ENCODE results near the gene SMOC2.

SMOC2 gene

GRCh38 chr6:168414336-168415097, 26.5 kb upstream of the SMOC2 start:
- Histone ChIP-seq H3K36me3 (ENCODE audit: control insufficient read depth in 5 of 5, insufficient read depth in 5 of 5, low read length in 5 of 5) (no peaks in the 10 kb centered on the region), H3K9ac (ENCODE audit: low read length in 5 of 5) (no peak overlapping the region), H3K27ac (ENCODE audit: low read depth, low read length) (no peak overlapping the region), H3K9me3 (ENCODE audit: control insufficient read depth in 5 of 5, low read length in 5 of 5) (no peaks in the 10 kb centered on the region), H3K4me3 (ENCODE audit: low read depth in 1 of 5, low read length in 5 of 5) (no peak overlapping the region), H3K27me3 (ENCODE audit: control insufficient read depth in 5 of 5, insufficient read depth in 4 of 5, low read length in 5 of 5) (peaks cover 0 to 5% (median 4%) of the 10 kb centered on the region in 5 donors), H3K4me1 (ENCODE audit: control insufficient read depth in 5 of 5, insufficient read depth in 5 of 5, low read length in 5 of 5) (peaks cover 4 to 39% (median 24%) of the 10 kb centered on the region in 5 donors)

DNA sequence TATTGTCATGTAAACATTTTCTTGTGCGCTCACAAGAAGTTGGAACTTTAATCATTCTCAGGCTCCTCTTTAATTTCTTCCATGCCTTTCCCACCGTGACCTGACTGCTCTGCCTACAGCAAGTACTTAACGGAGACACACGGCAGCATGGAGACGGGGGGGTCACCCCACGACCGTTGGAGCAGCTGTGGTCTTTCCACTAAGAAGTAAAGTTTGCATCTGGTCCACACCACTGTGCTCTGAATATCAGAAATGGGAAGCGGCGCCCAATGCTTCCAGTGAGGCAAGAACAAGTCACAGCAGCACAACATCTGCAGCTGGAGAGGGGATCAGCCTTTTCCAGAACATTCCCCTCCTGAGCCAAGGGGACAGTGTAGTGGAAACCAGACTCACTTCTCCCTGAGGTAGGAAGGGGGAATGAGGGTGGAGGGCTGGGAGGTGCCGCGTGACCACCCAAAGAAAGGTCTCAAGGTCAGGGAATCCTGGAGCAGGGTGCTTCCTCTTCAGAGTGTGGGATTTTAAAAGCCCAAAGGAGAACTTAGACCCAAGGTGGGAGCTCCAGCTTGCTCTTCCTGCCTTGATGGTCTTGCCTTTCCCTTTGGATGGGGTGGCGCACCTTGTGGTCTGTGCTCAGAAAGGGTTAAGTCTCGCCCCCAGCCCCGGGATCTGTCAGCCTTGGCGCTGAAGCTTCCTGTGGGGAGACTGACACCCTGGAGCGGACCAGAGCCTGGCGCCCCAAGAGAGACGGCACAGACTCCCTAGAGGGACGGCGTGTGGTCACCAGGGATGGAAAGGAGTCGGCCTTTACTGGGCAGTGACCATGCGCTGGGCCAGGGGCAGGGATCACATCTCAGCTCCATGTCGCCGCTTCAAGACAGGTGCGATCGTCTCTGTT, 25.6 kb upstream of the SMOC2 start:
- no peaks in the 10 kb centered on the region for H3K36me3 ChIP-seq (ENCODE audit: control insufficient read depth in 5 of 5, insufficient read depth in 5 of 5, low read length in 5 of 5)
- H3K27ac ChIP-seq (ENCODE audit: low read depth, low read length), result no peak overlapping the region
- peaks cover 0 to 5% (median 4%) of the 10 kb centered on the region in 5 donors for H3K27me3 ChIP-seq (ENCODE audit: control insufficient read depth in 5 of 5, insufficient read depth in 4 of 5, low read length in 5 of 5)
- no peak overlapping the region for H3K4me3 ChIP-seq (ENCODE audit: low read depth in 1 of 5, low read length in 5 of 5)
- peaks cover 4 to 41% (median 24%) of the 10 kb centered on the region in 5 donors for H3K4me1 ChIP-seq (ENCODE audit: control insufficient read depth in 5 of 5, insufficient read depth in 5 of 5, low read length in 5 of 5)
- no peaks in the 10 kb centered on the region for H3K9me3 ChIP-seq (ENCODE audit: control insufficient read depth in 5 of 5, low read length in 5 of 5)
- no peak overlapping the region for H3K9ac ChIP-seq (ENCODE audit: low read length in 5 of 5)

DNA sequence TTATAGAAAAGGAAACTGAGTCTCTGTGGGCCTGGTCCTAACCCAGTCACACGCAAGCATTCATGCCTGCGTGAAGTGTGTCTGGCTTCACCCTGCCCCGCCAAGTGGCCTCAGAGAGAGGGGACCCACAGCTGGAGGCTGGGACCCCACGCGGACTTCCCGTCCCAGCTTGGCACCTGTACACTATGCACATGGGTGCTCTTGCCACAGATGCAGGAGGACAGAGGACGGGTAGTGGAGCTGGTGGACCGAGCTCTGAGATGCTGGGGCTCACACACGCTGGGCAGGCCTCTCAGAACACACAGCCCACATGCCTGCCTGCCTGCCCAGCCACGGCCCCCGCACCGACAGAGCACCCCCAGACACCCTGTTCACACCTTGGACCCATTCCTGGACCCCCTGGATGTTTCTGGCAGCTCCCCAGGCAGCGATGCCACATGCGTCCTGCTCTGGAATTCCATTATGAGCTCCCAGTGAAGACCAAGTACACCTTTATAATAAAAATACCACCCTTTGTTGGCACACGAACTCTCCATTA, 24.9 kb upstream of the SMOC2 start:
- Histone ChIP-seq H3K9ac (ENCODE audit: low read length in 5 of 5) (no peak overlapping the region), H3K4me1 (ENCODE audit: control insufficient read depth in 5 of 5, insufficient read depth in 5 of 5, low read length in 5 of 5) (peaks cover 4 to 41% (median 24%) of the 10 kb centered on the region in 5 donors), H3K4me3 (ENCODE audit: low read depth in 1 of 5, low read length in 5 of 5) (no peak overlapping the region), H3K27ac (ENCODE audit: low read depth, low read length) (no peak overlapping the region), H3K9me3 (ENCODE audit: control insufficient read depth in 5 of 5, low read length in 5 of 5) (no peaks in the 10 kb centered on the region), H3K36me3 (ENCODE audit: control insufficient read depth in 5 of 5, insufficient read depth in 5 of 5, low read length in 5 of 5) (no peaks in the 10 kb centered on the region), H3K27me3 (ENCODE audit: control insufficient read depth in 5 of 5, insufficient read depth in 4 of 5, low read length in 5 of 5) (peaks cover 0 to 5% (median 4%) of the 10 kb centered on the region in 5 donors)

DNA sequence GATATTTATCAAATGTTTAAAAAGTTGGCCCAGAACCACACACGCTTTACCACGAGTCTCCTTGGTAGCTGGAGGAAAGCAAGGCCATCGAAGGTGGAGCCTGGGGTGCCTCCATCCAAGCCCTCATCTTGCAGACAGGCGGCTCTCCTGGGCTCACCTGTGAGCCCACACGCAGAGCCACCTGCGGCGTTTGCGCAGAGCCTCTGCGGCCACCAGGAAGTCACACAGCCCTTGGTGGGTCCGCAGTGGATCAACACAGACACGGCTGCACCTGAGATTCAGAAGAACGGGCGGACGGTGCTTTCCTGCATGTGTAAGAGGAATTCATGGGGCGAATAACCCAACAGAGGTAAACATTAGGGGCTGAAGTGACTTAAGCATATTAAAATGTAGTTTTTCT, 24.5 kb upstream of the SMOC2 start:
- Histone ChIP-seq H3K9me3 (ENCODE audit: control insufficient read depth in 5 of 5, low read length in 5 of 5) (no peaks in the 10 kb centered on the region), H3K4me3 (ENCODE audit: low read depth in 1 of 5, low read length in 5 of 5) (no peak overlapping the region), H3K36me3 (ENCODE audit: control insufficient read depth in 5 of 5, insufficient read depth in 5 of 5, low read length in 5 of 5) (no peaks in the 10 kb centered on the region), H3K9ac (ENCODE audit: low read length in 5 of 5) (no peak overlapping the region), H3K27me3 (ENCODE audit: control insufficient read depth in 5 of 5, insufficient read depth in 4 of 5, low read length in 5 of 5) (peaks cover 0 to 5% (median 4%) of the 10 kb centered on the region in 5 donors), H3K4me1 (ENCODE audit: control insufficient read depth in 5 of 5, insufficient read depth in 5 of 5, low read length in 5 of 5) (peaks cover 4 to 41% (median 24%) of the 10 kb centered on the region in 5 donors), H3K27ac (ENCODE audit: low read depth, low read length) (no peak overlapping the region)

GRCh38 chr6:168417191-168417590, 23.8 kb upstream of the SMOC2 start:
- Histone ChIP-seq H3K4me3 (ENCODE audit: low read depth in 1 of 5, low read length in 5 of 5) (peak overlapping the region in 2 of 5 donors; percentile 9 to 39), H3K4me1 (ENCODE audit: control insufficient read depth in 5 of 5, insufficient read depth in 5 of 5, low read length in 5 of 5) (peaks cover 4 to 41% (median 24%) of the 10 kb centered on the region in 5 donors), H3K9ac (ENCODE audit: low read length in 5 of 5) (no peak overlapping the region), H3K36me3 (ENCODE audit: control insufficient read depth in 5 of 5, insufficient read depth in 5 of 5, low read length in 5 of 5) (no peaks in the 10 kb centered on the region), H3K27me3 (ENCODE audit: control insufficient read depth in 5 of 5, insufficient read depth in 4 of 5, low read length in 5 of 5) (peaks cover 0 to 5% (median 4%) of the 10 kb centered on the region in 5 donors), H3K9me3 (ENCODE audit: control insufficient read depth in 5 of 5, low read length in 5 of 5) (no peaks in the 10 kb centered on the region), H3K27ac (ENCODE audit: low read depth, low read length) (peak overlapping the region; percentile 37)

DNA sequence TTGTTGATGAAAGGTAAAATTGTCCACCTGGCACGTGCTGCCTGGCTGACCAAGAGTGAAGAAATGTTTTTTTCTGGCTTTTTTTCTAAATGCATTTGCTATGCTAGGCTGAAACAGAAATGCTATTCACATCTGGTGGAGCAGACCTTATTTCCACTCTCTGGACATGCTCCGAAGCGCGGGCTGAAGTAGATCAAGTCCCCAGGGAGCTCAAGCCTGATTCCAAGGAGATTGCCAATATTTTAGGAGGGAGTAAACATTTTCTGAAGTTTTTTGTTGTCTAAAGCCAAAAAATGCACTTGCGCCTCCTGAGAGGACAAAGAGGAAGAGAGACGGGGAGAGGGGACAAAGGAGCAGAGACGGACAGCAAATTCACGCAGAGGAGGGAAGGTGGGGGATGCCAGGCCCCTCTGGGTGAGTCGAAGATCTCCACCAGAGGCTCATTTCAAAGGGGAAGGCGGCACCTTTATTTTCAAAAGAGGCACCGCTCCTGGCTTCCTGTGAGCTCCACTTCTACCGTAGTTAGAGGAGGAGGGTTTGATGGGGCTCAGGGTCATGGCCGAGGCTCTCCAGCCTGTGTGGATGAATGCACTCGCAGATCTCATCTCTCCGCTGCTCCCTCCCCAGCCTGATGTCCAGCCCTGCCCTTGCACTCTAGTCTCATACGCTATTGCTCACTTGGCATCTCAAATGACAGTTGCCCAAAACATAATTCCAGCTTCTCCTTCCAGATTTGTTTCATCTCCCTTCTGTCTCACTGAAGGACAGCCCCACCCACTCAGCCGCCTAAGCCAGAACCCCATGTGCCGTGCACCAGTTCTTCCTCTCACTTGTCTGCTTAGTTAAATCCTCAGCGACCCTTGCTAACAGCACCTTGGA, 23.1 kb upstream of the SMOC2 start:
- Histone ChIP-seq H3K27ac (ENCODE audit: low read depth, low read length) (peak overlapping the region; percentile 41), H3K9ac (ENCODE audit: low read length in 5 of 5) (peak overlapping the region in 1 of 5 donors; percentile 1), H3K4me1 (ENCODE audit: control insufficient read depth in 5 of 5, insufficient read depth in 5 of 5, low read length in 5 of 5) (peaks cover 4 to 41% (median 24%) of the 10 kb centered on the region in 5 donors), H3K9me3 (ENCODE audit: control insufficient read depth in 5 of 5, low read length in 5 of 5) (no peaks in the 10 kb centered on the region), H3K27me3 (ENCODE audit: control insufficient read depth in 5 of 5, insufficient read depth in 4 of 5, low read length in 5 of 5) (peaks cover 0 to 5% (median 4%) of the 10 kb centered on the region in 5 donors), H3K4me3 (ENCODE audit: low read depth in 1 of 5, low read length in 5 of 5) (peak overlapping the region; percentile 7 to 64 (median 36)), H3K36me3 (ENCODE audit: control insufficient read depth in 5 of 5, insufficient read depth in 5 of 5, low read length in 5 of 5) (no peaks in the 10 kb centered on the region)

DNA sequence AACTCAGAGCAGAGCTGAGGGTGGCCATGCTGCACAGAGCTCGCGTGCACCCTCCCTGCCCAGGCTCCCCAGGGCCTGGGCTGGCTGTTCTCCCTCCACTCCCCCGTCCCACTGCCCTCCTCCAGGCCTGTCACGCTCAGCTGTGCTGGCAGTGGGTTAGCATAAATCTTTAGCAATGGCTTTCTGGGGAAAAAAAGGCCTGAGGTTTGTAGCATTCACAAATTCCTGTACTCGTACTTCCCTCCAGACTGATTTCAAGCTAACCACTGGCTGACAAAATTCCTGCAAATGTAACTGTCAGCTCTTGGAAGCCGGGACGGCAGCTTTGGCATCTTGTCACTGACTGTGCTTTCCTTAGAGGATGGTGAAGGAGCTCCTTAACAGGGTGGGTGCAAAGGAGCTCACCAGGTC, 22.3 kb upstream of the SMOC2 start:
- Histone ChIP-seq H3K27ac (ENCODE audit: low read depth, low read length) (peak overlapping the region; percentile 41), H3K4me3 (ENCODE audit: low read depth in 1 of 5, low read length in 5 of 5) (peak overlapping the region in 2 of 5 donors; percentile 36 to 64), H3K27me3 (ENCODE audit: control insufficient read depth in 5 of 5, insufficient read depth in 4 of 5, low read length in 5 of 5) (peaks cover 0 to 5% (median 4%) of the 10 kb centered on the region in 5 donors), H3K9ac (ENCODE audit: low read length in 5 of 5) (peak overlapping the region in 1 of 5 donors; percentile 26), H3K9me3 (ENCODE audit: control insufficient read depth in 5 of 5, low read length in 5 of 5) (no peaks in the 10 kb centered on the region), H3K36me3 (ENCODE audit: control insufficient read depth in 5 of 5, insufficient read depth in 5 of 5, low read length in 5 of 5) (no peaks in the 10 kb centered on the region), H3K4me1 (ENCODE audit: control insufficient read depth in 5 of 5, insufficient read depth in 5 of 5, low read length in 5 of 5) (peaks cover 4 to 41% (median 24%) of the 10 kb centered on the region in 5 donors)

GRCh38 chr6:168419569-168419968, 21.4 kb upstream of the SMOC2 start:
- Histone ChIP-seq H3K9me3 (ENCODE audit: control insufficient read depth in 5 of 5, low read length in 5 of 5) (no peaks in the 10 kb centered on the region), H3K27me3 (ENCODE audit: control insufficient read depth in 5 of 5, insufficient read depth in 4 of 5, low read length in 5 of 5) (peaks cover 0 to 5% (median 4%) of the 10 kb centered on the region in 5 donors), H3K4me3 (ENCODE audit: low read depth in 1 of 5, low read length in 5 of 5) (no peak overlapping the region), H3K9ac (ENCODE audit: low read length in 5 of 5) (no peak overlapping the region), H3K36me3 (ENCODE audit: control insufficient read depth in 5 of 5, insufficient read depth in 5 of 5, low read length in 5 of 5) (no peaks in the 10 kb centered on the region), H3K4me1 (ENCODE audit: control insufficient read depth in 5 of 5, insufficient read depth in 5 of 5, low read length in 5 of 5) (peaks cover 4 to 41% (median 24%) of the 10 kb centered on the region in 5 donors), H3K27ac (ENCODE audit: low read depth, low read length) (no peak overlapping the region)

DNA sequence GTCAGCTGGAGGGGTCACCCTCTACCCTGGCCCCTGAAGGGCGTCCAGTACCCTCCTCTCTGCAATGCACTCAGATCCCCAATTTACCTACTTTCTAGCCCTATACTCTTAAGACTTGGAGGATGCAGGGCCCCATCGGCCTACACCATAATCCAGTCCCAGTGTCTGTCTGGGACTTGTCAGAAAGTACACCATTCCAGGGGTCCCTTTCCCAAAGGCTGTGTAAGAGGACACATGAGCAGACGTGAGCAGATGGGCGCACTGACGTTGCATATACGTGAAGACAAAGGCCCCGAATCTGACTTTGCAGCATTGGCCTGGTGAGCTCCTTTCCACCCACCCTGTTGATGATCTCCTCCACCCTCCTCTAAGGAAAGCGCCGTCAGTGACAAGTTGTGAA, 20.9 kb upstream of the SMOC2 start:
- Histone ChIP-seq H3K9me3 (ENCODE audit: control insufficient read depth in 5 of 5, low read length in 5 of 5) (no peaks in the 10 kb centered on the region), H3K36me3 (ENCODE audit: control insufficient read depth in 5 of 5, insufficient read depth in 5 of 5, low read length in 5 of 5) (no peaks in the 10 kb centered on the region), H3K27me3 (ENCODE audit: control insufficient read depth in 5 of 5, insufficient read depth in 4 of 5, low read length in 5 of 5) (peaks cover 0 to 5% (median 3%) of the 10 kb centered on the region in 5 donors), H3K9ac (ENCODE audit: low read length in 5 of 5) (no peak overlapping the region), H3K27ac (ENCODE audit: low read depth, low read length) (no peak overlapping the region), H3K4me1 (ENCODE audit: control insufficient read depth in 5 of 5, insufficient read depth in 5 of 5, low read length in 5 of 5) (peaks cover 4 to 37% (median 24%) of the 10 kb centered on the region in 5 donors), H3K4me3 (ENCODE audit: low read depth in 1 of 5, low read length in 5 of 5) (no peak overlapping the region)
